OCI-LY1 (cell line): ENCODE data around the gene PSMA7.

ENCODE experiments used
- H2AFZ ChIP-seq: fragments of 200-600 bp; sonication (generic), shearing (Covaris generic); 2 replicates; pipeline ENCODE4 v1.6.0; 2014; ENCODE audit warnings: antibody characterized with exemption, mild to moderate bottlenecking, low read length
- H3F3A ChIP-seq: fragments of 200-600 bp; sonication (generic), shearing (Covaris generic); 2 replicates; pipeline ENCODE4 v1.6.0; 2014; ENCODE audit warnings: mild to moderate bottlenecking, antibody characterized with exemption, low read length, moderate library complexity; ENCODE audit not compliant: insufficient read depth
- H3K27ac ChIP-seq: fragments of 200-600 bp; sonication (generic); 2 replicates; pipeline ENCODE4 v1.5.1; 2014; ENCODE audit warnings: low read length, mixed run types, mild to moderate bottlenecking, low read depth; ENCODE audit not compliant: poor library complexity, severe bottlenecking
- H3K27me3 ChIP-seq: fragments of 200-600 bp; sonication (generic); 2 replicates; pipeline ENCODE4 v1.6.0; 2014; ENCODE audit warnings: antibody characterized with exemption, mild to moderate bottlenecking, low read length, moderate library complexity; ENCODE audit not compliant: insufficient read depth
- H3K36me3 ChIP-seq: fragments of 200-600 bp; sonication (generic); 2 replicates; pipeline ENCODE4 v1.6.1; 2014; ENCODE audit warnings: mild to moderate bottlenecking, antibody characterized with exemption, low read length, moderate library complexity, mixed read lengths; ENCODE audit not compliant: insufficient read depth
- H3K4me1 ChIP-seq: fragments of 200-600 bp; sonication (generic); 2 replicates; pipeline ENCODE4 v1.5.1; 2014; ENCODE audit warnings: mild to moderate bottlenecking, low read length, moderate library complexity; ENCODE audit not compliant: insufficient read depth, severe bottlenecking
- H3K4me2 ChIP-seq: fragments of 200-600 bp; sonication (generic), shearing (Covaris generic); 2 replicates; pipeline ENCODE4 v1.6.1; 2014; ENCODE audit warnings: low read length
- H3K4me3 ChIP-seq: fragments of 200-600 bp; sonication (generic); 2 replicates; pipeline ENCODE4 v1.5.1; 2014; ENCODE audit warnings: low read length, low read depth, mild to moderate bottlenecking, mixed read lengths; ENCODE audit not compliant: poor library complexity, severe bottlenecking
- H3K79me2 ChIP-seq: fragments of 200-600 bp; shearing (Covaris generic); 2 replicates; pipeline ENCODE4 v1.6.1; 2016; ENCODE audit warnings: mixed run types, low read length, mixed read lengths; ENCODE audit not compliant: insufficient read depth
- H3K9ac ChIP-seq: fragments of 200-600 bp; sonication (generic), shearing (Covaris generic); 2 replicates; pipeline ENCODE4 v1.6.1; 2014; ENCODE audit warnings: mild to moderate bottlenecking, low read length, mixed read lengths
- H3K9me2 ChIP-seq: fragments of 200-600 bp; sonication (generic), shearing (Covaris generic); 2 replicates; pipeline ENCODE4 v1.6.1; 2014; ENCODE audit warnings: low read depth, mild to moderate bottlenecking, low read length, mixed read lengths
- H3K9me3 ChIP-seq: fragments of 200-600 bp; shearing (Covaris generic); 2 replicates; pipeline ENCODE4 v1.6.1; 2014; ENCODE audit warnings: low read length, mixed read lengths
- H4K20me1 ChIP-seq: fragments of 200-600 bp; sonication (generic), shearing (Covaris generic); 2 replicates; pipeline ENCODE4 v1.6.0; 2016; ENCODE audit warnings: mild to moderate bottlenecking, low read length; ENCODE audit not compliant: insufficient read depth
- EZH2 ChIP-seq: fragments of 200-600 bp; sonication (generic), shearing (Covaris generic); IDR thresholded peaks from 2 replicates; pipeline ENCODE4 v1.8.0; 2017; ENCODE audit warnings: borderline replicate concordance, mixed run types, mild to moderate bottlenecking, antibody characterized with exemption, low read length, moderate library complexity, mixed read lengths
- TF ChIP-seq, protein P1 (sequence below): fragments of 200-600 bp; sonication (generic), shearing (Covaris generic); IDR thresholded peaks from 2 replicates; pipeline ENCODE4 v1.5.1; 2017; ENCODE audit warnings: mild to moderate bottlenecking, antibody characterized with exemption, low read length, moderate library complexity, mixed read lengths

Gene PSMA7

GRCh38 chr20:62143081-62143956 is at the start of gene PSMA7, which contains the start of gene SS18L1:
PSMA7 (minus strand) TSS chr20:62143394; CDS start chr20:62143303, 91 bp downstream.
SS18L1 (plus strand) TSS chr20:62143769; CDS start chr20:62143821, 52 bp downstream.
- Histone ChIP-seq H3K79me2 (peaks cover 30% of the 10 kb centered on the region), H3K36me3 (peaks cover 34% of the 10 kb centered on the region), H3F3A (no peaks in the 10 kb centered on the region), H3K4me2 (peak within 1 kb of the TSS; percentile 89), H3K9me3 (no peaks in the 10 kb centered on the region), H3K4me1 (peaks cover 29% of the 10 kb centered on the region), H3K9me2 (no peaks in the 10 kb centered on the region), H4K20me1 (no peaks in the 10 kb centered on the region), H3K4me3 (peak within 1 kb of the TSS; percentile 74), H3K27ac (peak within 1 kb of the TSS; percentile 41), H2AFZ (no peak within 1 kb of the TSS), H3K9ac (peak within 1 kb of the TSS; percentile 79), H3K27me3 (no peaks in the 10 kb centered on the region)
- TF ChIP-seq, protein P1, sequence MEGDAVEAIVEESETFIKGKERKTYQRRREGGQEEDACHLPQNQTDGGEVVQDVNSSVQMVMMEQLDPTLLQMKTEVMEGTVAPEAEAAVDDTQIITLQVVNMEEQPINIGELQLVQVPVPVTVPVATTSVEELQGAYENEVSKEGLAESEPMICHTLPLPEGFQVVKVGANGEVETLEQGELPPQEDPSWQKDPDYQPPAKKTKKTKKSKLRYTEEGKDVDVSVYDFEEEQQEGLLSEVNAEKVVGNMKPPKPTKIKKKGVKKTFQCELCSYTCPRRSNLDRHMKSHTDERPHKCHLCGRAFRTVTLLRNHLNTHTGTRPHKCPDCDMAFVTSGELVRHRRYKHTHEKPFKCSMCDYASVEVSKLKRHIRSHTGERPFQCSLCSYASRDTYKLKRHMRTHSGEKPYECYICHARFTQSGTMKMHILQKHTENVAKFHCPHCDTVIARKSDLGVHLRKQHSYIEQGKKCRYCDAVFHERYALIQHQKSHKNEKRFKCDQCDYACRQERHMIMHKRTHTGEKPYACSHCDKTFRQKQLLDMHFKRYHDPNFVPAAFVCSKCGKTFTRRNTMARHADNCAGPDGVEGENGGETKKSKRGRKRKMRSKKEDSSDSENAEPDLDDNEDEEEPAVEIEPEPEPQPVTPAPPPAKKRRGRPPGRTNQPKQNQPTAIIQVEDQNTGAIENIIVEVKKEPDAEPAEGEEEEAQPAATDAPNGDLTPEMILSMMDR: no peak
- TF ChIP-seq EZH2: no peak

DNA sequence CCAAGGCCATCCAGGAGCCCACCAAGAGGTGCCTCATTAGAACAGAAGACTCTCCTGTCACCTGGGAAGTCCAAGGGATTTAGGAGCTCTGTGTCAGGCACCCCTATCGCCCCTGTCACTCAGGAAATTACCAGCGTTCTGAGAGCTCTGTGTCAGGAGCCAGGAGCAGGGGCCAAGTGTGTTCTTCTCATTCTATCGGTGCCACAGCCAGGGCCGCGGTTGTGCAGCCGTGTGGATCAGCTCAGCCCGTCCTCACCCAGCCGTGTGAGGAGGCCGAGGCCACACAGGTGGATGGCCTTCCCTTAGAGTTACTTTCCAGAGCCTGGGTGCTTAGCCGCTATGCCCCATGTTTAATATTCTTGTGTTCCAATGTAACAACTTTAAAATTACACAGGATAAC is 49.4 kb upstream of the PSMA7 start:
- no peaks in the 10 kb centered on the region for H3K27me3 ChIP-seq
- H3K36me3 ChIP-seq: peaks cover 25% of the 10 kb centered on the region

GRCh38 chr20:62191781-62192559 is 48.8 kb upstream of the PSMA7 start:
- peaks cover 20% of the 10 kb centered on the region for H3K79me2 ChIP-seq

More for the DNA sequence above, 49.4 kb upstream of the PSMA7 start:
- H3K4me1 ChIP-seq: peaks cover 44% of the 10 kb centered on the region
- H3K9ac ChIP-seq: no peak overlapping the region
- H3K4me2 ChIP-seq: peak overlapping the region; percentile 16; the same call in 1 of the 2 replicates
- H3K4me3 ChIP-seq: no peak overlapping the region
- no peaks in the 10 kb centered on the region for H3K9me2 ChIP-seq
- no peaks in the 10 kb centered on the region for H3K9me3 ChIP-seq
- no peaks in the 10 kb centered on the region for H3F3A ChIP-seq
- H4K20me1 ChIP-seq: no peaks in the 10 kb centered on the region
- peak overlapping the region; percentile 41 for H3K27ac ChIP-seq
- TF ChIP-seq EZH2: no peak
- TF ChIP-seq, protein P1: no peak
- H2AFZ ChIP-seq: no peak overlapping the region
- peaks cover 13% of the 10 kb centered on the region for H3K79me2 ChIP-seq

More at GRCh38 chr20:62191781-62192559, 48.8 kb upstream of the PSMA7 start:
- Histone ChIP-seq H3K27ac (peak overlapping the region; percentile 41), H4K20me1 (no peaks in the 10 kb centered on the region), H3F3A (no peaks in the 10 kb centered on the region), H3K4me3 (no peak overlapping the region), H3K9me2 (no peaks in the 10 kb centered on the region), H3K4me2 (peak overlapping the region; percentile 16; the same call in 1 of the 2 replicates), H3K9ac (no peak overlapping the region), H3K4me1 (peaks cover 51% of the 10 kb centered on the region), H2AFZ (no peak overlapping the region), H3K36me3 (peaks cover 21% of the 10 kb centered on the region; the same call in 1 of the 2 replicates), H3K27me3 (no peaks in the 10 kb centered on the region), H3K9me3 (no peaks in the 10 kb centered on the region)
- no peak for TF ChIP-seq EZH2
- TF ChIP-seq, protein P1: no peak
